Adipose tissue (tissue), 3 donors: ENCODE measurements around the gene RNU5B-1. TPM values are rescaled to one million over a fixed set of nuclear protein-coding genes. Genes with fewer than 3 reads are reported as not detected.
"Not testable (repeated sequence)": the region's sequence is repeated elsewhere in the genome, so short reads cannot be mapped to it uniquely, and the experiment has no call there.

Experiments used
- H3K27ac ChIP-seq: one replicate; pipeline ENCODE4 v1.5.1; 2013; ENCODE audit warnings: low read depth, low read length
- WGBS, 3 donors: extraction: QIAGEN DNeasy Blood & Tissue Kit; methylation state at CpG; one replicate each; pipeline ENCODE4 v1.1.7; 2013; 5-methylcytosine and 5-hydroxymethylcytosine counted together
- polyA plus RNA-seq, 3 donors: library from polyadenylated mRNA; stranded (reverse); fragments of 200-250 nt; gene quantifications; one replicate each; pipeline ENCODE4 v1.2.3, GENCODE V29; 2013
- donor health status: healthy with polysubstance abuse.
- donor health status: Bipolar disorder and iron deficiency.
- donor health status: healthy.

Gene RNU5B-1
- polyA plus RNA-seq, 3 donors: not detected

DNA sequence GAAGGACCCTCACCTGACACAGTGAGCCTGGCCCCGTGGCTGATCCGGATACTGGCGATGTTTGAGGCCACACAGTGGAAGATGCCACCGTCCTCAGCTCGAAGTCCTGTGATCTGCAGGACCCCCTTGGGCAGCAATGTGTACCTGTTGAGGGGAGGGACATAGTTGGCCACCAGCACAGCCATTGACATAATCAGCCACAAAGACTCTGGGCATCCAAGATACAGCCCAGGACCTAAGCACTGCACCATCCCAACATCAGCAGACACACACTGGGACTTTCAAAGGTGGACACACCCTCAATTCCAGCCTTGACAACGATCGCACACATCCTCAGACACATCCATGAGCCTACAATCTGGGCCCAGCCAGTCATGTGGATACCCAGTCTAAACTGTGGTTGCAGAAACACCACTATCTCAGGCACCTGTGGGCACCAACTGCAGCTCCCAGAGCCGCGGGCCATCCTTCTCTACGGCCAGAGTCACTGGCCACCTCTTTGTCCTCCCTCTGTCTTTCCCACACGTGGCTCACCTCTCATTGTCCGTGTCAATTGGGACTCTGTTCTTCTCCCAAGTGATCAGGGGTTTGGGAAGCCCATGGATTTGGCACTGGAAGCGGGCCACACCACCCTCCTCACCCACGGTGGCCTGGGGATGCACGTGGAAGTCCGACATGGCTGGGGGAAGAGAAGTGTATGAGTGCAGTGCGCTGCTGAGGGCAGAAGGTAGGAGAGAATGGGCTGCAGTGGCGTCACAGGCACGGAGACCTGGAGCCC is 31.0 kb downstream of the RNU5B-1 start:
- H3K27ac ChIP-seq: no peak overlapping the region
- 90 to 94% (median 93%) methylated on average over 19 of the region's 19 CpGs for WGBS, 3 donors

DNA sequence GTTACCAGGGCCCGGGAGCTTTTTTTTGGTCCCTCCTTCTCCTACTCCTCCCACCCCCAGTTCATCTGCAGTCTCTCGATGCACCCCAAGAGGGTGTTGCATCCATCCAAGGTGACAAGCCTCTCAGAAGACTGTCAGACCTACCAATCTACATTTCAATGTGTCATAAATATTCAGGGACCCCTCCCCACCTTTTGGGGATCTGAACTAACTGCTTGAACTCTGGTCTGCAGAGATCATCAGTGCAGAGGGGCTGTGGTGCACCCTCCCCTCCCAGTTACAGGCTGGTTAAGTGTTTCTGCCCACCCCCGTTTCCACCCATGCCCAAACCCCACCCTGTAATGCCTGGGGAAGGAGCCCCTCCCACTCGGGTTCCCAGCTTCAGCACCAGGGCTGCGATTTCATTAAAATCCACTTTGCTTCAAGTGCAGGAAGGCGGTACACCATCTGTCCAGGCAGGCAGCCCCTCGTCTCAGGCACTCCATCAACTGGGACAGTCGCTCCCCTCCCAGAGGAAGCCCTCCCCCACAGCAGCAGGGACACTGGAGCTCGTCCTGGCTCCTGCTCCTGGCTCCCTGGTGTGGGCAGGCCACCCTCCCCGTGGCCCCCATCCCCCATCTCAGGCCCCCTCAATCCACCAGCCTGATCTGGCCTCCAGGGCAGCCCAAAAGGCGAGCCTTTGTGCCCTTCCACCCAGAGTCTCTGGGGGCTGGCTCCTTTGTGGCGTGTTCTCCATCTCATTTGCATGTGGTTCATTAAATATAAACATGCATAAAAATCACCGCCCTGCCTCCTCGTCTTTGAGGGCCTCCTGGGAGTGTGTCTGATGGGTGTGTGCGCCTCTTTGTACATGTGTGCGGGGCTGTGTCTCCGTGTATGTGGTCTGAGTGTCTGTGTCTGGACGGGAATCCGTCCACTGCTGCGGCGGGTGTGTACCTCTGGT is 32.3 kb downstream of the RNU5B-1 start:
- WGBS, 3 donors: 72 to 77% (median 75%) methylated on average over 21 of the region's 21 CpGs
- no peak overlapping the region for H3K27ac ChIP-seq

DNA sequence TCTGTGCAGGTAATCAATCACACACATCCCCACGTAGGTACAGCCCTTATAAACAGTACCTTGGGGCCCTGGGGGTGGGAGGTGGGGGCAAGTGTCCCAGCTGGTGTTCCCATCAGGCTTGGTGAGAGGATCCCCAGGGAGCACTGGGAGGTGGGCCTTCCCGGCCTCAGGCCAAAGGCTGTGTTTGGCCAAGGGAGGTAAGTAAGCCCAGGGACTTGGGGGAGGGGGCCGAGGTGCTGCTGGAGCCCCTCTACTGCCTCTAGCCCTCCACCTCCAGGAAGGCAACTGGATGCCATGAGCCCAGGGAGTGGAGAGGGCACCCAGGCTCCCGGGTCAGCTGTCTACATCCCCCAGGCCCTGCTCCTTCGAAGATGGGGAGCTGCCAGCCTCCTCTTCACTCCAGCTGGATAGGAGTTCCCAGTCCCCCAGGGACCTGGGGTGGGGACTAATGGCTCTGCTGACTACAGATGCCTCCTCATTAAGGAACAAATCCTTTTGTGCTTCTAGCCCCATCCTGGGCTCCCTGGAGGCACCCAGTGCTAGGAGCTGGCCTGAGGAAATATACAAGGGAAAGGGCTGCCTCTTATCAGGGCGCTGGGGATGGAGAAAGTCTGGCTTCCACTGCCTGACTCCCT is 33.1 kb downstream of the RNU5B-1 start:
- WGBS, 3 donors: 69 to 75% (median 71%) methylated on average over 5 to 6 of the region's 6 CpGs
- H3K27ac ChIP-seq: no peak overlapping the region

DNA sequence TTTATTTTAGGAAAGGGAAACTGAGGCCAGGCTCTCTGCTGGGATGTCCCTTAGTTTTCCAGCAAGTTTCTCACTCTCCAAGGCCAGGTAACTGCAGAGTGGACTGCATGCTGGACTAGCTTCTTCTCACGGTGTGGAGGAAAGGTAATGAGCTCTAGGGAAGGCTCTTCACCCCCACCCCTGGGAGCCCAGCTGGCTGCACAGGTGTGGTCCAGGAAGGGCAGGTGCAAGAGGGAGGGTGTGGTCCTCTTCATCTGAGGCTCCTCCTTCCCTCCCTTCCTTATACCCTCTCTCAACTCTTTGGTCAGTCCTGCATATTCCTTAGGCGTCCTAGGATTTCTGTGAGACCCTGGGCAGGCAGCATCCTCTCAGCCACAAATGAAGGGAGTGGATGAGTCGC is 33.9 kb downstream of the RNU5B-1 start:
- H3K27ac ChIP-seq: no peak overlapping the region
- 69 to 82% (median 76%) methylated on average over 3 of the region's 3 CpGs for WGBS, 3 donors

DNA sequence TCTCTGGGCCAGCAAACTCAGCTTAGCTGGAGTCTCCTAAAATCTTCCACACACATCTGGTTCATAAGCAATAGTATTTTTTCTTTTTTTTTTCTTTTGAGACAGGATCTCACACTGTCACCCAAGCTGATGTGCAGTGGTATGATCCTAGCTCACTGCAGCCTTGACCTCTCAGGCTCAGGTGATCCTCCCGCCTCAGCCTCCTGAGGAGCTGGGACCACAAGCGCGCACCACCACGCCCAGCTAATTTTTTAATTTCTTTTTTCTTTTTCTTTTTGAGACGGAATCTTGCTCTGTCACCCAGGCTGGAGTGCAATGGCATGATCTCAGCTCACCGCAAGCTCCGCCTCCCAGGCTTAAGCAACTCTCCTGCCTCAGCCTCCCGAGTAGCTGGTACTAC is 34.3 kb downstream of the RNU5B-1 start:
- WGBS, 3 donors: 87 to 94% (median 90%) methylated on average over 8 of the region's 8 CpGs

DNA sequence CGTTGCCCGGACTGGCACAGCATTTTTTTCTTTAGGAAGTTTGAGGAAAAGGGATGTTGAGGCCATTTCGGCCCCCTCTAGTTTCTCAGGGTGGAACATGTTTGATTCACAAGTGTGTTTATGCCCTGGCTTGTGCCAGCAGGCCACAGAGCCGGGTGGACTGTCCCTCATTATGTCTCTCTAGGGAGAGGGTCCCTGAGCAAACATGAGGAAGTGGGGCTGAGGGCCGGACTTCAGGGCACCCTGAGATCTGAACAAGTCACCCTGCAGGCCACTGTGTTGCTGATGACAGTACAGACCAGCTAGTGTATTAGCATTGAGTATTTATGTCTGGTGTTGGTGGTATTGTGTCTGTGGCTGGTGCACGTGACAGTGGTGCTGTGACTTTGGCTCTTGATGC is 34.9 kb downstream of the RNU5B-1 start:
- H3K27ac ChIP-seq: no peak overlapping the region
- 81 to 87% (median 82%) methylated on average over 6 of the region's 6 CpGs for WGBS, 3 donors

More for the DNA sequence above, 34.3 kb downstream of the RNU5B-1 start:
- H3K27ac ChIP-seq: no peak overlapping the region

DNA sequence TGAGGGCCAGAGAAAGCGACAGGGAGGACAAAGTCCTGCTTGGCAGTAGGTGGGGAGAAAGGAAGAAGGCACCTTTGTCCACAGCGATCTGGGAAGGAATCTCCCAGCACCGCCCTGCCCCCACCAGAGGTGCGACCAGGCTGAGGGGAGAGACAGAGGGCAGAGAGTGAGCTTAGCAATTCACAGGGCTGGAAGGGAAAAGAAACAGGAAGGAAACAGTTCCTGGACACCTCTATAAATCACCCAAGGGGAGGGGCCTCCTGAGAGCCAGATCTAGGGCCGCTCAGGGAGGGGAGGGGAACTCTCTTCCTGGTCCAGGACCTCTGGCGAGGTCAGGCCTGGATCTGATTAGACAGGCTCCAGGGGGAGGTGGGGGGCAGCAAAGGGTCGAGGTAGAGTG is 35.4 kb downstream of the RNU5B-1 start:
- no peak overlapping the region for H3K27ac ChIP-seq
- 33 to 54% (median 38%) methylated on average over 7 of the region's 7 CpGs for WGBS, 3 donors

DNA sequence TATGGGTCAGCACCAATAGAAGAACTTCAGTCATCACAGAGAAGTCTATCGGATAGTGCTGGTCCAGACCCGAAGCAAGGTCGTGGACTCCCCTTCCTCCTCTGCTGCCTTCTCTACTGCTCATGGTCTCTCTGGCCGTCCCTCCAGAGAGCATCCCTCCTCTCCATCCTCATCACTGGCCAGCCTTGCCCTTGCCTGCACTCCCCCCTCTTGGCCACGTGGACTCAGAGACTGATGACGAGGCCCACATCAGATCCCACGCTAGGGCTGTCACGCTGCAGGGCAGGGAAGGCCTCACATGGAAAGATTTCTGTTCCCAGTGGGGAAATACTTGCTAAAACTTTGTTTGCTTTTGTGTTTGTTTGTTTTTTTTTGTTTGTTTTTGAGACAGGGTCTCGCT is 38.0 kb downstream of the RNU5B-1 start:
- WGBS, 3 donors: 87 to 91% (median 90%) methylated on average over 9 of the region's 9 CpGs
- H3K27ac ChIP-seq: no peak overlapping the region

DNA sequence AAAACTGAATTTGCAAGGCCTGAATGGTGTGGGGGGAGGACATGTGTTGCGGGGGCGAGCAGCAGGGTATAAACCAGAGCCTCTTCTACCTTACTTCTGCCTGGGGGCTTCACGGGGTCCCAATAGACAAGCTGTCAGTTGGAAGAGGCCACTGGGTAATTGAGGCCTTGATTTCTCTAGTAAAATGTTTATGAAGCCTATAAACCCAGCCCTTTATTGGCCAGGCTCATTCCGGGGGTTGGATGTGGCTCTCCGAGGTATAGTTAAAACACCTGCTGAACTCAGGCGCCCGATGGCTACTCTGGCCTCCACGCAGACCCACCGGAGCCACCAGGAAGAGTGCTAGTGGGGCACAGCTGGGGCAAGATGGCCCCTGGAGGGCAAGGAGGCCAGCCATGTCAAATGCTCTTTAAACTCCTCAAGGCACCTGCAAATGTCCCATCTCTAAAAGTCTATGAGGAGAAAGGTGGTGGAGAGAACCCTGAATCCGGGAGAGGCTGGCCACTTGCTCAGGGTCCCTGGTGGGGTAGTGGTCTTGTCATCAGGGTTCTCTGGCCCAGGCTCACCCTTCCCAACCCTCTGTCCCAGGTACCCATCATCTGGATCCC is 39.0 kb downstream of the RNU5B-1 start:
- H3K27ac ChIP-seq: no peak overlapping the region
- 89 to 91% (median 91%) methylated on average over 10 of the region's 10 CpGs for WGBS, 3 donors

DNA sequence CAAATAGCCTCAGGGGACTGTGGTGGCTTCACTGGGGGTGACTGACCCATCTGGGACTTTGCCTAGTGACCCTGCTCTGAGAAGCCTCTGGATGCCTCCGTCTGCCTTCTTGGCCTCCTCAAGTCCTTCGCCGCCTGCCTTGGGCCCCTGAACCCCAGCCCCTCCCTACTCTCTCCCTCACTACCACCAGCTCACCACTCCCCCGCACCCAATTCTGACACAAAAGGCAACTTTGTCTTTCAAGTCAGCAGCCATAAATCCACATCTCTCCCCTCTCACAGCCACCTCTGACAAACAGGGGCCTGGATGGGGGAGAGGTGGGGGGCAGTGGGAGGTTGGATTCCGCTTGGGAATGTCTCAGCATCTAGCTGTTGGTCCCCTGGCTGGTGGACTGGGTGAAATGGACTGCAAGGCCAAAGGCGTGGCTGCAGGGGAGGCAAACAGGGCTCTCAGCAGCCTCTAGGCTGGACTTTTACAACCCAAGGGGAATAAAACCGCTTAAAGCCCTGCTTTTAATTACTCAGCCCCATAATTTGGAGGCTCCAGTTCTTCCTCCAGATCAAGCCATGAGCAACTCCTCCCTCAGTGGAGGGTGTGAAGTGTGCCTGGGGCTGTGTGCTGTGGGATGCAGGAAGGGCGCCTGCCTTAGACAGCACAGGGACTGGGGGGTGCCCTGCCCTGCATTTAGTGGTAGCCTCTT is 39.9 kb downstream of the RNU5B-1 start:
- 89 to 91% (median 90%) methylated on average over 7 to 8 of the region's 8 CpGs for WGBS, 3 donors
- H3K27ac ChIP-seq: no peak overlapping the region

DNA sequence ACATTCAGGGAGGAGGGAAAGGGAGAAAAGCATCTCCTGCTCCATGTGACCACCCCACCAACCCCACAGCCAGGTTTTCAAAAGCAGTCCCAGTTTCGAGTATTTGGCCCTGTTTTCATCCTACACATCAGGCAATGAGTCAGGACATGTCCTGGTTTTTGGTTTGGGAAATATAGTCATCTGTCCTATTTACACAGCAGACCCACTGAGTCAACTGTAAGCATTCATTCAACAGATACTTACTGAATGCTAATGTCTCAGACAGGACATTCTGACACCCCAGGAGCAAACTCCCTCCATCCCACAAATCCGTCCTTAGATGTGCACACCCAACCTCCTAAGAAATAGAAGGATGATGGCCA is 40.4 kb downstream of the RNU5B-1 start:
- no peak overlapping the region for H3K27ac ChIP-seq
- WGBS, 3 donors: 68 to 79% (median 79%) methylated on average over 2 of the region's 2 CpGs

DNA sequence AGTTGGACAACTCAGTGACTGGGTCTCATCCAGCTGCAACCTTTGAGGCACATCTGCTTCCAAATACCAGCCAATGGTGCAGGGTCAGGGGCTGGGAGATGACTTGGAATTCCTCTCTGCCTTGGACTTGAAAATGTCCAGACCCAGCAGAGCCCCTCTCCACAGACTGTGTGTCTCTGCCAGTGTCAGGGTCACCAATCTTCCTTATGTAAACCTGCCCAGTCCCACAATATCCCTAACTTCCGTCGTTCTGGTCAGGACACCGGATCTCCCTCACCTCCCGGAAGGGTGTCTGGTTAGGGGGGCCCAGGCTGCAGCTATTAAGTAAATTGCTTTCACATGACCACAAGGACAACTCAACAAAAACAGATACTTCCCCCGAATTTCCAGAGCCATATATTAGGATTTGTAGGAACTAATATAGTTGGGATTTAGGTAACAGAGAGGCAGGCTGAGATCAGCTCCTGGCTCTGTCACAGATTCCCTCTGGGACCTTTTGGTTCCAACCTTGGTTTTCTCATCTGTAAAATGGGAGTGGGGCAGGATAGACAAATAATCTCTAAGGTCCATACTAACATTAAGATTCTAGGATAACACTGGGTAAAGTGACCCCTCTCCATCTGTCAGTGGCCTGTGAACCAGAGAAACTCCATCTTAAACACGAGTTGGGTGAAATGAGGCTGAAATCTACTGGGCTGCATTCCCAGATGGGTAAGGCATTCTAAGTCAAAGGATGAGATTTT is 42.5 kb downstream of the RNU5B-1 start:
- no peak overlapping the region for H3K27ac ChIP-seq
- 60 to 77% (median 64%) methylated on average over 6 of the region's 6 CpGs for WGBS, 3 donors

DNA sequence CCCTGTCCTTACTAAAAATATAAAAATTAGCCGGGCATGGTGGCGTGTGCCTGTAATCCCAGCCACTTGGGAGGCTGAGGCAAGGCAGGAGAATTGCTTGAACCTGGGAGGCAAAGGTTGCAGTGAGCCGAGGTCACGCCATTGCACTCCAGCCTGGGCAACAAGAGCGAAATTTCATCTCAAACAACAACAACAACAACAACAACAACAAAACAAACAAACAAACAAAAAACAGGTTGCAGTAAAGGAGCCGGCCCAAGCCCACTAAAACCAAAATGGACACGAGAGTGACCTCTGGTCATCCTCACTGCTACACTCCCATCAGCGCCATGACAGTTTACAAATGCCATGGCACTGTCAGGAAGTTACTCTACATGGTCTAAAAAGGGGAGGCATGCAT is 43.3 kb downstream of the RNU5B-1 start:
- WGBS, 3 donors: 90 to 96% (median 93%) methylated on average over 8 of the region's 8 CpGs
- not testable (repeated sequence) for H3K27ac ChIP-seq

DNA sequence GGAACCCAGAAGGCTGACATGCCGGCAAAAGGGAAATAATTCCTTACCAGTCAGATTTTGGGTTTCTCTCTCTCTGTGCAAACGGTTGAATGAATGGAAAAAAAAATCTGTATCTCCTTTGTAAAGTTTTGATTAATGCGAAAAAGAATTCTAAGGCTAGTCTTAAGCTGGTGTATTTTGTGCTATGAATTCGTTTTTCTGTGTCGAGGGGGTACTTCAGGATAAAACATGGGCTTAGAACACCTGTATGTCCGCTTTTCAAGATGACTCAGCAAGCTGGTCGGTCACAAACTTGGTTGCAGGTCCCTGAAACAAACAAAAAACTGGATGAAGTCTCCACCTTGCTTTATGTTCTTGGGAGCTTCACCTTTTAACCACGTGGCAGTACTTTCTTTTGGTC is 44.9 kb downstream of the RNU5B-1 start:
- 81 to 86% (median 82%) methylated on average over 8 of the region's 8 CpGs for WGBS, 3 donors
- no peak overlapping the region for H3K27ac ChIP-seq

DNA sequence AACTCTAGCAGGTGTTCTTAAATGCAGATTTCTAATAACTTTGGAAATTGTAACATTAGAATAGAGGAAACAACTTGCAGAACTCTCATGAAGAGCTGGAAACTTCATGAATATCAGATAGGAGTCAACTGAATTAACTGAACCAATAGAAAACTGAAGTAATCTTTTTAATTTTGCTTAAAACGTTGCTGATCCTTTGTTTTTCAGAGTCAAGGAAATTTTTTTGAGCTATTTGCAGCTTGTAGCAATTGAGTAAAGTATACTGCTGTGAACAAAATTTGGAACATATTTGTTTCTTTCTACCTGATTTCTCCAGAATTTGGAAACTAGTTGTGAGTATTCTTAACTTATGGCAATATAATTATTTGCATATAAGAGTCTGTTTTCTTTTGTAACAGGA is 47.5 kb downstream of the RNU5B-1 start:
- not testable (repeated sequence) for H3K27ac ChIP-seq
- WGBS, 3 donors: 61 to 74% (median 62%) methylated on average over 1 of the region's 1 CpG
